Measurements from ENCODE around the gene SPIRE2. TPM values are rescaled to one million over a fixed set of nuclear protein-coding genes. Genes with fewer than 3 reads are reported as not detected.

SPIRE2 gene
- total and polyA plus RNA-seq, 2 of the 13 experiments (the other 11 are each of a cell fraction or from before 2014, with no cell fraction given), result 13.3 to 37.5 TPM

DNA sequence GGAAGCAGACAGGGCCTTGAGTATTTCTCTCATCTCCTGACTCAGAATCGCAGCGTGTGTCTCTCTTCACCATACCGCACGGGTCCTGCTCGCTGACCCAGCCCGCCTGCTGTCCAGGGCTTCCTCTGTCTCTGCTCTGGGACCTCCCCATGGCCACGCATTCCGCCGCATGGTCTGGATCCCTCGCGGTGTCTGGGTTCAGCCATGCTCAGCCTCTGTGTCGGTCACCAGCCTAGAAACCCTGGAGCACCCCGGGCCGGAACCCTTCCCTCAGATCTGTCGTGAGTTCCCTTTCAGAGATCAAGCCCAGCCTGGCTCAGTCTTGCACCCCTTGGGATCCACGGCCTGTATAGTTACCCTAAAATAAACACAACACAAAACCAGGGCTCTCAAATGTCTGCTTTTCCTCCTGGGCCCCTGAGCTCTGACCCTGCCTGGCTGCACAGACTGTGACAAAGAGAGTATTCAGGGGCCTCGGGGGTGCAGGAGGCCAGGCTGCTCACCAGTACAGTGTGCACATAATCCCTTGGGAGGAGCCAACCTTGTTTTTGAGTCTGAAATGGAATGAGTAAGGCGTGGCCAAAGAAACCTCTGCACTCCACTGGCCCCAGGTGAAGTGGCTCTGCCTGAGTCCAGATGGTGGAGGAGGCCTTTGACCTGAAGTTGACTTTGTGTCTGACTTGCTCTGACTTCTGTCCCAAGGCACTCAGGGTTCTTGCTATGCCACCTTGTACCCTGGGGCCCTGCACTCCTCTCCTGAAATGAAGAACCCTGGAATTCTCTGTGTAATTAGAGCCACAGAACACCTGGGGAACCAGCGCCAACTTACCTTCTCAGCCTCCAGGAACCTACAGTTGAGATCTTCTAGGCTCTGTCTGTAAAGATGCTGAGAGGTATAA, 5.8 kb upstream of the SPIRE2 start (continued):
- TF ChIP-seq, protein P1, sequence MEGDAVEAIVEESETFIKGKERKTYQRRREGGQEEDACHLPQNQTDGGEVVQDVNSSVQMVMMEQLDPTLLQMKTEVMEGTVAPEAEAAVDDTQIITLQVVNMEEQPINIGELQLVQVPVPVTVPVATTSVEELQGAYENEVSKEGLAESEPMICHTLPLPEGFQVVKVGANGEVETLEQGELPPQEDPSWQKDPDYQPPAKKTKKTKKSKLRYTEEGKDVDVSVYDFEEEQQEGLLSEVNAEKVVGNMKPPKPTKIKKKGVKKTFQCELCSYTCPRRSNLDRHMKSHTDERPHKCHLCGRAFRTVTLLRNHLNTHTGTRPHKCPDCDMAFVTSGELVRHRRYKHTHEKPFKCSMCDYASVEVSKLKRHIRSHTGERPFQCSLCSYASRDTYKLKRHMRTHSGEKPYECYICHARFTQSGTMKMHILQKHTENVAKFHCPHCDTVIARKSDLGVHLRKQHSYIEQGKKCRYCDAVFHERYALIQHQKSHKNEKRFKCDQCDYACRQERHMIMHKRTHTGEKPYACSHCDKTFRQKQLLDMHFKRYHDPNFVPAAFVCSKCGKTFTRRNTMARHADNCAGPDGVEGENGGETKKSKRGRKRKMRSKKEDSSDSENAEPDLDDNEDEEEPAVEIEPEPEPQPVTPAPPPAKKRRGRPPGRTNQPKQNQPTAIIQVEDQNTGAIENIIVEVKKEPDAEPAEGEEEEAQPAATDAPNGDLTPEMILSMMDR (CRISPR knock-in tag; IDR thresholded peaks at IDR 0.05), result peak; percentile 2; the same call in 1 of the 2 replicates
- TF ChIP-seq ZNF253 (CRISPR knock-in tag; IDR thresholded peaks at IDR 0.05; ENCODE audit: borderline replicate concordance) (peak; percentile 87), ZNF768 (CRISPR knock-in tag; IDR thresholded peaks at IDR 0.05) (peak; percentile 71), ZC3H4 (CRISPR knock-in tag; IDR thresholded peaks at IDR 0.05; ENCODE audit: borderline replicate concordance) (peak; percentile 65; the same call in 1 of the 2 replicates), ZNF7 (CRISPR knock-in tag; IDR thresholded peaks at IDR 0.05) (no peak), ZNF274 (CRISPR knock-in tag; IDR thresholded peaks at IDR 0.05) (0 out of 2 replicates have a peak, but pooled peaks have one; percentile 46), NRL (CRISPR knock-in tag; IDR thresholded peaks at IDR 0.05; ENCODE audit: borderline replicate concordance) (peak; percentile 92), NPAS2 (CRISPR knock-in tag; IDR thresholded peaks at IDR 0.05; ENCODE audit: borderline replicate concordance) (no peak), CEBPB (IDR thresholded peaks at IDR 0.05; ENCODE audit: borderline replicate concordance, low read depth, low read length) (no peak), NFIB (CRISPR knock-in tag; IDR thresholded peaks at IDR 0.05; ENCODE audit: borderline replicate concordance) (no peak), NAIF1 (CRISPR knock-in tag; IDR thresholded peaks at IDR 0.05; ENCODE audit: borderline replicate concordance) (peak; percentile 95), ZBTB38 (CRISPR knock-in tag; IDR thresholded peaks at IDR 0.05) (peak; percentile 92), ZNF879 (CRISPR knock-in tag; IDR thresholded peaks at IDR 0.05) (no peak), SCMH1 (CRISPR knock-in tag; IDR thresholded peaks at IDR 0.05; ENCODE audit: borderline replicate concordance) (no peak)
- TF ChIP-seq, protein P2, sequence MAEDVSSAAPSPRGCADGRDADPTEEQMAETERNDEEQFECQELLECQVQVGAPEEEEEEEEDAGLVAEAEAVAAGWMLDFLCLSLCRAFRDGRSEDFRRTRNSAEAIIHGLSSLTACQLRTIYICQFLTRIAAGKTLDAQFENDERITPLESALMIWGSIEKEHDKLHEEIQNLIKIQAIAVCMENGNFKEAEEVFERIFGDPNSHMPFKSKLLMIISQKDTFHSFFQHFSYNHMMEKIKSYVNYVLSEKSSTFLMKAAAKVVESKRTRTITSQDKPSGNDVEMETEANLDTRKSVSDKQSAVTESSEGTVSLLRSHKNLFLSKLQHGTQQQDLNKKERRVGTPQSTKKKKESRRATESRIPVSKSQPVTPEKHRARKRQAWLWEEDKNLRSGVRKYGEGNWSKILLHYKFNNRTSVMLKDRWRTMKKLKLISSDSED (CRISPR knock-in tag; IDR thresholded peaks at IDR 0.05), result no peak
- TF ChIP-seq, protein P3, sequence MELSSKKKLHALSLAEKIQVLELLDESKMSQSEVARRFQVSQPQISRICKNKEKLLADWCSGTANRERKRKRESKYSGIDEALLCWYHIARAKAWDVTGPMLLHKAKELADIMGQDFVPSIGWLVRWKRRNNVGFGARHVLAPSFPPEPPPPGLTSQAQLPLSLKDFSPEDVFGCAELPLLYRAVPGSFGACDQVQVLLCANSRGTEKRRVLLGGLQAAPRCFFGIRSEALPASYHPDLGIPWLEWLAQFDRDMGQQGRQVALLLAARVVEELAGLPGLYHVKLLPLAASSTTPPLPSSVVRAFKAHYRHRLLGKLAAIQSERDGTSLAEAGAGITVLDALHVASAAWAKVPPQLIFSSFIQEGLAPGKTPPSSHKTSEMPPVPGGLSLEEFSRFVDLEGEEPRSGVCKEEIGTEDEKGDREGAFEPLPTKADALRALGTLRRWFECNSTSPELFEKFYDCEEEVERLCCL (CRISPR knock-in tag; IDR thresholded peaks at IDR 0.05; ENCODE audit: borderline replicate concordance), result peak; percentile 81
- TF ChIP-seq, protein P4, sequence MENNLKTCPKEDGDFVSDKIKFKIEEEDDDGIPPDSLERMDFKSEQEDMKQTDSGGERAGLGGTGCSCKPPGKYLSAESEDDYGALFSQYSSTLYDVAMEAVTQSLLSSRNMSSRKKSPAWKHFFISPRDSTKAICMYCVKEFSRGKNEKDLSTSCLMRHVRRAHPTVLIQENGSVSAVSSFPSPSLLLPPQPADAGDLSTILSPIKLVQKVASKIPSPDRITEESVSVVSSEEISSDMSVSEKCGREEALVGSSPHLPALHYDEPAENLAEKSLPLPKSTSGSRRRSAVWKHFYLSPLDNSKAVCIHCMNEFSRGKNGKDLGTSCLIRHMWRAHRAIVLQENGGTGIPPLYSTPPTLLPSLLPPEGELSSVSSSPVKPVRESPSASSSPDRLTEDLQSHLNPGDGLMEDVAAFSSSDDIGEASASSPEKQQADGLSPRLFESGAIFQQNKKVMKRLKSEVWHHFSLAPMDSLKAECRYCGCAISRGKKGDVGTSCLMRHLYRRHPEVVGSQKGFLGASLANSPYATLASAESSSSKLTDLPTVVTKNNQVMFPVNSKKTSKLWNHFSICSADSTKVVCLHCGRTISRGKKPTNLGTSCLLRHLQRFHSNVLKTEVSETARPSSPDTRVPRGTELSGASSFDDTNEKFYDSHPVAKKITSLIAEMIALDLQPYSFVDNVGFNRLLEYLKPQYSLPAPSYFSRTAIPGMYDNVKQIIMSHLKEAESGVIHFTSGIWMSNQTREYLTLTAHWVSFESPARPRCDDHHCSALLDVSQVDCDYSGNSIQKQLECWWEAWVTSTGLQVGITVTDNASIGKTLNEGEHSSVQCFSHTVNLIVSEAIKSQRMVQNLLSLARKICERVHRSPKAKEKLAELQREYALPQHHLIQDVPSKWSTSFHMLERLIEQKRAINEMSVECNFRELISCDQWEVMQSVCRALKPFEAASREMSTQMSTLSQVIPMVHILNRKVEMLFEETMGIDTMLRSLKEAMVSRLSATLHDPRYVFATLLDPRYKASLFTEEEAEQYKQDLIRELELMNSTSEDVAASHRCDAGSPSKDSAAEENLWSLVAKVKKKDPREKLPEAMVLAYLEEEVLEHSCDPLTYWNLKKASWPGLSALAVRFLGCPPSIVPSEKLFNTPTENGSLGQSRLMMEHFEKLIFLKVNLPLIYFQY (CRISPR knock-in tag; IDR thresholded peaks at IDR 0.05; ENCODE audit: borderline replicate concordance), result peak; percentile 81
- TF ChIP-seq, protein P5, sequence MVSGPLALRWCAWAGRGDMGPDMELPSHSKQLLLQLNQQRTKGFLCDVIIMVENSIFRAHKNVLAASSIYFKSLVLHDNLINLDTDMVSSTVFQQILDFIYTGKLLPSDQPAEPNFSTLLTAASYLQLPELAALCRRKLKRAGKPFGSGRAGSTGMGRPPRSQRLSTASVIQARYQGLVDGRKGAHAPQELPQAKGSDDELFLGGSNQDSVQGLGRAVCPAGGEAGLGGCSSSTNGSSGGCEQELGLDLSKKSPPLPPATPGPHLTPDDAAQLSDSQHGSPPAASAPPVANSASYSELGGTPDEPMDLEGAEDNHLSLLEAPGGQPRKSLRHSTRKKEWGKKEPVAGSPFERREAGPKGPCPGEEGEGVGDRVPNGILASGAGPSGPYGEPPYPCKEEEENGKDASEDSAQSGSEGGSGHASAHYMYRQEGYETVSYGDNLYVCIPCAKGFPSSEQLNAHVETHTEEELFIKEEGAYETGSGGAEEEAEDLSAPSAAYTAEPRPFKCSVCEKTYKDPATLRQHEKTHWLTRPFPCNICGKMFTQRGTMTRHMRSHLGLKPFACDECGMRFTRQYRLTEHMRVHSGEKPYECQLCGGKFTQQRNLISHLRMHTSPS (CRISPR knock-in tag; IDR thresholded peaks at IDR 0.05; ENCODE audit: low read depth), result peak; percentile 73; the same call in 1 of the 2 replicates

Data from HepG2 (cell line).